Measurements from ENCODE around the gene HTRA3.

HTRA3 gene

DNA sequence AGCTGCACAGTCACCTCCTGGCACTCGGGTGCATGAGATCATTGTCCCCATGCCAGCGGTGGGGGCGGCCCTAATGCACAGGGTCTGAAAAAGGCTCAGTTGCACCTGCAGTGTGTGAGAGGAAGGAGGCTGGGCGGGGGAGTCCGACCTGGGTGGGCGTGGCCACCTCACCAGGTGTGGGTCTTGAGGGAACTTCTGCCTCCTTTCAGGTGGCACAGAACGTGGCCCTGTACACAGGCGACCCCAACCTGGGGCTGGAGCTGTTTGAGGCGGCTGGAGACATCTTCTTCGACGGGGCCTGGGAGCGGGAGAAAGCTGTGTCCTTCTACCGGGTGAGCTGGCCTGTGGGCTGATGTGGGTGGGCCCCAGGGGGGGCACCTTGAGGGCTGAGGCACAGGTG, 34.3 kb upstream of the HTRA3 start:
- no peak for DNase-seq

DNA sequence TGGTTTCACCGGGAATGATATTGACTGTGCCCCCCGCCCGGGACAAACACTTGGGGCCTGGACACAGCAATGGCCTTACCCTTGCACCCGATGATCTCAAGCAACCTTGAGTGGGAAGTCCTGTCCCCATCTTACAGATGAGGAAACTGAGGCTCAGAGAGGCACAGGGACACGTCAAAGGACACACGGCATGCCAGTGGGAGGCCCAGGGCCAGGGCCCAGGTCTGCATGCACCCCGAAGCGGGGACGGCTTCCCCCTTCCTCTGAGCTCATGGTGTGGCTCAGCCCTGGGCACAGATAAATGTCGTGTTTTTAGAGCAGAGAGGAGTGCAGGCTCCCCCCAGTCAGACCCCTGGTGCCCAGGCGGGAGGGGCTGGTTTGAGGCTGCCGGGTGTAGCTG, 33.9 kb upstream of the HTRA3 start:
- no peak for DNase-seq

DNA sequence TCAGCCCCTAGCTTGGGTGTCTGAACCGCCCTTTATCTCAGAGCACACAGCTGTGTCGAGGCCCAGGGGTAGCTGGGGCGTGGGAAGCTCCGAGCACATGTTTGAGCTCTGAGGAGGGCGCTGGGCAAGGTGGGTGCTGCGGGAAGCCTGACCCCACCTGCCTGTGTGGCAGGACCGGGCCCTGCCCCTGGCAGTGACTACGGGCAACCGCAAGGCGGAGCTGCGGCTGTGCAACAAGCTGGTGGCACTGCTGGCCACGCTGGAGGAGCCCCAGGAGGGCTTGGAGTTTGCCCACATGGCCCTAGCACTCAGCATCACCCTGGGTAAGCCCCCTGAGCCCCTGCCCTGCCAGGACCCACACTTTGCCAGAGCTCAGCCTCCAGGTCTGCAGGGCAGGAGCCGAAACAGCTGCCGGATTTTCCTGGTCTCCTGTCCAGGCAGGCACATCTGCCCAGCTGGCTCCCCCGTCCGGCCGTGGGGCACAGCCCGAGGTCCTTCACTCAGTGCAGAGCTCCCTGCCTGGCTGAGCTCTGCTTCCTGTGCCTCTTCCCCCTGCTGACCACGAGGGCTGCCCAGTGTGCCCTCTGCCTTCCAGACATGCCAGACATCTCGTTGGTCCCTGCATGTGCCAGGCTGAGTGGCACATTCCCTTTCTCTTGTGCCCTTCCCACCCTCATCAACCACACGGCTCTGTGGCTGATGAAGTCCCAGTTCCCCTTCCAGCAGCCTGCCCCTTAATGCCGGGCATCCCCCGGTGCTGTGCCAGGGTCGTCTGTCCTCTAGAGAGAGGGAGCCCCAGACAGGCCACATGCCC, 33.2 kb upstream of the HTRA3 start:
- DNase-seq, result no peak

DNA sequence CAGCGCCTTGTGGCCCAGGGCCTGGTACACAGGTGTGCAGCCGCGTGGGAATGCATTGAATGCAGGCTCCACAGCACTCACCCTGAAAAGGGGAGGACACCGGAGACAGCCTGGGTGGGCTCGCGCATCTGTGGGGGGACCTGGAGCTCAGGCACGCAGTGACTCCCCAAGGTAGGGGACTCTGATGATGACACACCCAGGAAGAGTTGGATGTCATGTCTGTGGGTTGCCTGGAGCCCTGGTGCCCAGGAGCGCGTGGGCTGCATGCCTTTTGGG, 32.7 kb upstream of the HTRA3 start:
- no peak for DNase-seq

DNA sequence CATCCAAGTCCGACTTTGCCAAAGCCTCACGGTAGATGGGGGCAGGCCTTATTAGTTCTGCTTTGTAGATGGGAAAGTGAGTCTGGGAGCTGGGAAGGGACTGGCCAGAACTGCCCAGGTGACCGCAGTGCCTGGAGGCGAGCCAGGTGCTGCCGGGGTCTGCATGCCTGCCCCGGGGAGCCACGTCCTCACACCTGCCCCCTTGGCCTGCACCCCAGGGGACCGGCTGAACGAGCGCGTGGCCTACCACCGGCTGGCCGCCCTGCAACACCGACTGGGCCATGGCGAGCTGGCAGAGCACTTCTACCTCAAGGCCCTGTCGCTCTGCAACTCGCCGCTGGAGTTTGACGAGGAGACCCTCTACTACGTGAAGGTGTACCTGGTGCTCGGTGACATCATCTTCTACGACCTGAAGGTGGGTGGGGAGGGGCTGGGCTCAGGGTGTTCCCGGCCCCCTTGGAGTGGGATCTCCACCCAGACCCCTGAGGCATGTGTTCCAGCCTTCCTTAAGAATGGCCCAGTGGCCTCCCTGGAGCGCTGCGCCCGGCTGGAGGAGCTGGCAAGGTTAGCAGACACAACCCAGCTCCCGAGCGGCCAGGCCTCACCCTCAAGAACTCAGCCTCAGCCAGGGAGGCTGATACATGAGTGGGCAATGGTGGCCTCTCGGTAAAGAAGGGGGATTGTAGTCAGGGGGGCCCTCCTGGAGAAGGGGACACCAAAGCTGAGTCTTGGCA, 32.1 kb upstream of the HTRA3 start:
- no peak for DNase-seq

DNA sequence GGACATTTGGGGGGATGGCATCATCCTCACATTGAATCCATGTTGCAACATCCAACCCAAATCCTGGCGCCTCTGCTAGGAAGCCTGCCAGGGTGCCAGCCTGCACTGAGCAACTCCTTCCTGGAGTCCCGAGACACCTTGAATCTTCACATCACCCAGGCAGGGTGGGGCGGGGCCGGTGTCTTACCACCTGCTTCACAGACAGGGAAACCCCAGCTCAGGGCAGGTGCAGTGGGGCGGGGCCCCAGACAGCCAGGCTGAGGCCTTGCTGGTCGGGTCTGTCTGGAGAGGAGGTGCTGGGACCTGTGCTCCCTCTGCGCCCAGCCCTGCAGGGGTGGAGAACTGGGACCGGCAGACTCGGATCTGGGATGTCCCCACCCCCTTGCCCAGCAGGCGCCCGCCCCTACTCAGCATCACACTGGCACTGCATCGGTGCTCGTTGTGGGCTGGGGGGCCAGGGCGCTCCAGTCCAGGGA, 31.5 kb upstream of the HTRA3 start:
- no peak for DNase-seq

DNA sequence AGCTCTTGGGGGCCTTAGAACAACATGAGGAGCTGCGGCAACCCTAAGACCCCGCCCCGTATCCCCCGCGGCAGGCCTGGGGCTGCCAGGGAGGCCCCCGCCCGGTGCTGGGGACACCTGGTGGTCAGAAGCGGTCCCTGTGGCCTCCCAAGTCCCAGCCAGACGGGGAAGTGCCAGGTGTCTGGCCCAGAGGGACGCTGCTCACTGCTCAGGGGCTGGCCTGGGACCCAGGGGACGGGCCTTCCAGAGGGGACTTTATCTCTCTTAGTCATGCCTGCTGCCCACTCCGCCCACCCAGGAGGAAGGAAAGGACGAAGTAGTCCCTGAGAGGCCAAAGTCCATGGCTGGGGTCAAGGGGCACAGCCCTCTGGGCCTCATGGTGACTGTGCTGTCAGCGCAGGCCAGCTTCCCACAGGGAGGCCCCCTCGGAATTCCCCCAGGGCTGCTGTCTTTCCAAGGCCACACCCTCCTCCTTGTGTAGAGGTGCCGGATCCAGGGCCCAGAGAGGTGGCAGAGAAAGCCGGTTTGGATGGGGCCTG, 31.0 kb upstream of the HTRA3 start:
- no peak for DNase-seq

DNA sequence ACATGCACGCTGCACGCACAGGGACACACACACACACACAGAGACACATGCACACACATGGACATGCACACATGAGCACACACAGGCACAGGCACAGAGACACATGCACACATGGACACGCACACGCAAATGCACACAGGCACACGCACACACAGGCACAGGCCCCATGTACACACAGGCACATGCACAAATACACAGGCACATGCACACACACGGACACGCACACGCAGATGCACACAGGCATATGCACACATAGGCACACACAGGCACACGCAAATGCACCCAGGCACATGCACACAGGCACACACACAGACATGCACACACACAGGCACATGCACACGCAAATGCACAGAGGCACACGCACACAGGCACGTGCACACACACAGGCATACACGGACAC, 30.3 kb upstream of the HTRA3 start:
- DNase-seq, result no peak

DNA sequence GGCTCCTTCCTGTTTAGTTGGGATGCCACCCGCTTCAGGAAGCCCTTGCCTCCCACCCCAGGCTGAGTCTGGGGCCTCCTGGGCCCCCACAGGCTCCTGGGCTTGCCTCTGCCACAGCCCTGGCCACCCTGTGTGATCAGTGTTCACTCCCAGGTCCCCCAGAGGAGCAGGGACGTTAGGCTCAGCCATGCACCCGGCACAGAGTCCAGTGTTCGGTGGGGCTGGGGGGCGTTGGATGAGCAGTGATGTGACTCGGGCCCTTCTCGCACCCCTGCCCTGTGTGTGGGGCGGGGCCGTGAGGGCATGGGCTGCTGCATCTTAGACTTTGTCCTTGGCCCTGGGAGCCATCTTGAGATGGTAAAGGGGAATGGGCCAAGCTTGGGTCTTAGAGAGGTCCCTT, 29.9 kb upstream of the HTRA3 start:
- no peak for DNase-seq

DNA sequence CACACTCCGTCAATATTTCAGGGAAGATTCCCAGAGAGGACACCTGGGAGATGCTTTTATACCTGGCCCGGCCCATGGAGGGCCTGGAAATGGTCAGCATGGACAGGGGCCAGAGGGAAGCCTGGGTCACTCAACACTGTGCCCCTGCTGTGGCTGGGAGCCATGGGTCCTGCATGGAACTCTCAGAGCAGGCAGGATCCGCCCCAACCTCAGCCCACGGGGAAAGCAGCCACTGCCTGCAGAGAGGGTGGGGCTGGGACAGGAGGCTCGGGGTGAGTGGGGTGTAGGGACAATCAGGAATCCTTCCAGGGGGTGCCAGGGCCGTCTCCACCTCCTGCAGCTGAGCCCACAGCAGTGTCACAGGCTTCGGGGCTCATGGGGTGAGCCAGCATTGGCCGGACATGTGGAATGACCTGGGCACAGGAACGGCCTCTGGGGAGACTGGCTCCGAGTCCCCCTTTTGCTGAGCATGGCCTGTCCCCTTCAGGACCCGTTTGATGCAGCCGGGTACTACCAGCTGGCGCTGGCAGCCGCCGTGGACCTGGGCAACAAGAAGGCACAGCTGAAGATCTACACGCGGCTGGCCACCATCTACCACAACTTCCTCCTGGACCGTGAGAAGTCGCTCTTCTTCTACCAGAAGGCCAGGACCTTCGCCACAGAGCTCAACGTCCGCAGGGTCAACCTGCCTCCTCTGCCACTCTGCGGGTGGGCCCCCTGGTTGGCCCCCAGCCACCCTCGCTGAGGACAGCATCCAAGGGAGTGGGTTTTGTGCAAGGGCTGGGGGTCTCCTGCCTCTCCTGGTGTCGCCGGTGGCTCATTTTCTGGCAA, 29.1 kb upstream of the HTRA3 start:
- no peak for DNase-seq

DNA sequence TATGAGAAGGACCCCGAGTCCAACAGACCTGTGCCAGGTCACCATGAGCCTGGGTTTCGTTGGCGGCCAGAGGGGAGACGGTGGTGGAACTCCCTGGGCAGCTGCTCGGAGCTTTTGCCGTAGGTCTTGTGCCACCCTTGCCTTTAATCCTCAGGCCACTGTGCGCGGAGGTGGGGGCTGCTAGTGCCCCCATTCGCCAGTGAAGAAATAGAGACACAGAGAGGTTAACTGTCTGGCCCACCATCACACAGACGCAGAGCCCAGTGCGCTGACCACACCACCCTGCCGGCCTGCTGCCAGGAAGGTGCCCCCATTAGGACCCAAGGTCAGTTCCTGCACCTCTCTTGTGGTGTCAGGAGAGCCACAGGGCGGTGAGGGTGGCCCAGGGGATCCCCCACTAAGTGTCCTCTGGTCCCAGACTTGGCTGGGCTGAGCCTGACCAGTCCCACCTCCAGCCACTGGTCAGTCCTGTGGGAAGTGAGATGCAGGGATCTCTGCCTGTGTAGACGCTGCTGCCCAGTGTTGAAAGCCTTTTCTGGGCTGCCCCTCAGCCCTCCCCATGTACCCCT, 28.3 kb upstream of the HTRA3 start:
- DNase-seq, result no peak

DNA sequence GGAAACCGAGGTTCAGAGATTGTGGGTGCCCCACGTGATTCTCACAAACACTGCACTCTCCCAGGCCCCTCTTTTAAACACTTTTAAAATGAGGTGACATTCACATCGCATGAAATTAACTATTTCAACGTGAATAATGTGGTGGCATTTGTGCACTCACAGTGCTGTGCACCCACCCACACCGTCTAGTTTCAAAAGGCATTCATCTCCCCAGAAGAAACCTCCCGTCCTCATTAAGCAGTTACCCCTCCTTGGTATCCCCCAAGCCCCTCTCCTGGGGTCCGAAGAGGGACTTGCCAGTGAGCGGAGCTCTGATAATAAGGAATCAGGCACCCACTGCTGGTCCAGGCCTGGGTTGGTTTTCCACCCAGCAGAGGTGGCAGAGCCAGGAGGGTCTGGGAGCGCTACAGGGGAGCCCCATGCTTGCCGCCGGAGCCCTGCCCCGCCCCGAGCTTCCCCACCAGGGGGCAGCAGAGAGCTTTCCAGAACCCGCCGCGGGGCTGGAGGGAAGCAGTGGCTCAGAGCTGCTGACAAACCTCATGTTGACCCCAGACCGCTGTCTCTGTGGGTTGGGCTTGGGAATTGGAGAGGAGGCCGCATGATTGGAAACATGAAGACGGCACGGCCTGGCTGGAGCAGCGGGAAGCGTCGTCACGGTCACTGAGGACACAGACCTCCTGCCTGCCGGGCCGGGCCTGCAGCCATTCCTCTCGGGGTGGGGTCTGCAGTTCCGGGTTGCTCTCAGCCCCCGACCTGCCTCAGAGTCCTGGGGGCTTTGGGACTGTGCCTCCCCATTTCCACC, 27.5 kb upstream of the HTRA3 start:
- DNase-seq, result peak; percentile 41

DNA sequence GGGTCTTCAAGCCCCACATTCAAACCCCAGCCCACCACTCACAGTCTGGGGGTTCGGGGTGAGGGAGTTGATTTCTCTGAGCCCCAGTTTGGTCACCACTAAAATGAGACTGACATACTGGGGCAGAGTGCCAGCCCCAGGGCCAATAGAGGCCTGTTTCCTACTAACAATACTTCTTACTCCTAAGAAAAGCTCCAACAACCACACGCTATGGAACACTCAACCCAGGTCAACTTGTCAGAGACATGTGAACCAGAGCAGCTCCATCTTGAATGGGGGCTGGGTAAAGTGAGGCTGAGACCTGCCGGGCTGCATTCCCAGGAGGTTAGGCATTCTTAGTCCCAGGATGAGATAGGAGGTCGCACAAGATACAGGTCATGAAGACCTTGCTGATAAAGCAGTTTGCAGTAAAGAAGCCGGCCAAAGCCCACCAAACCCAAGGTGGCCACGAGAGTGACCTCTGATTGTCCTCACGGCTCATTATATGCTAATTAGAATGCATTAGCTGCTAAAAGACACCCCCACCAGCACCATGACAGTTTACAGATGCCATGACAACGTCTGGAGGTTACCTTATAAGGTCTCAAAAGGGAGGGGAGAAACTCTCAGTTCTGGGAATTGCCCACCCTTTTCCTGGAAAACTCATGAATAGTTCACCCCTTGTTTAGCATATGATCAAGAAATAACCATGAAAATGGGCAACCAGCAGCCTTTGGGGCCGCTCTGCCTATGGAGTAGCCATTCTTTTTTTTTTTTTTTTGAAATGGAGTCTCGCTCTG, 26.6 kb upstream of the HTRA3 start:
- no peak for DNase-seq

DNA sequence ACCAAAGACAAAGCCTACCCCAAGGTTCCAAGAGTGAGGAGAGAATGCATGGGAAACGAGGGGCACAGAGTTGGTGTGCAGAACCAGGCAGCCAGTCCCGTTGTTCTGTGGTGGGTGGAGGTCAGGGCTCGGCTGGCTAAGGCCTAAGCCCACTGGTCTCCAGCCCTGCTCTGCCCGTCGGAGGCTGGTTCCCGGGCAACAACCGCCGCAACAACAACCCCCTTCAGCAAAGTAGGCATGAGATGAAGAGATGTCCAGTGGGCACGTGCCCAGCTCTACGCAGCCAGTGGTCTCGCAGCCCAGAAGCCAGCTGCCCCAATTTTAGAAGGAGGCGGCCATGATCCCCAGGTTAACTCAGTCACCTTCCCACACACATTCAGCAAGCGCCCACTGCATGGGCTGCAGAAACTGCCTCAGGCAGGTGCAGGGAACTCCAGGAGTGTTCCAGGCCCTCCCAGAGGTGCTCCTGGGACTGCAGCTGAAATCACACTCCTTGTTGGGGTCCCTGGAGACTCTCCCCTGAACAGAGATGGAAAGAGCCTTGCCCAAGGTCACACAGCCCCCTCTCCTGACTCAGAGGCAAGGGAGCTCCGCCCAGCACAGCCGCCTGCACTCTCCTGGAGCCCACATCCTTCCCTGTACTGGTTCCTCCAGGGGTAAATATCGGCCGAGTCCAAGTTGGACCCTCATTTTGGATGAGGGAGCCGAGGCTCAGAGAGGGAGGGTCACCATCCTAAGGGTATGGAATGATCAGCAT, 25.4 kb upstream of the HTRA3 start:
- no peak for DNase-seq

DNA sequence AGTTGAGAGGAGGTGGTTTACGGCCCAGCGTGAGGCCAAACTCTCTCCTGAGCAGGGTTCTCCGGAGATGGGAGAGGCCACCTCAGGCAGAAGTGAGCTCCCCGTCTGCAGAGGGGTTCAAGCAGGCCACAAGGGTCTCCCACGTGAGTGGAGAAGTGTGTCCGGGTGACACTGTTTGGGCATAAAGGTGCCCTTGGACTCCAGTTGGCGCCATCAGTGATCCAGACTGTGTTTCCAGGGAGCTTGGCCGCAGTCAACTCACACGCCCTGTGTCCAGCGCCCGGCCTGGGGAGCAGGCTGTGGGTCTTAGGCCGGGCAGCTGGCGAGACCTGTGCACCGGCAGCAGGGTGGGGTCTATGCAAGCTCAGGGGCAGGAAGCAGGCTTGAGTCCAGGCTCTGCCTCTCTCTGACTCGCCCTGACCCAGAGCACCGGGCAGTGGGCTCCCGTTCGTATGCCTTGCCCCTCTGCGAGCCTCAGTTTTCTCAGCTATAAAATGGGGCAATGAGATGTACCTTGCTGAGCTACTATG, 24.6 kb upstream of the HTRA3 start:
- DNase-seq, result no peak

DNA sequence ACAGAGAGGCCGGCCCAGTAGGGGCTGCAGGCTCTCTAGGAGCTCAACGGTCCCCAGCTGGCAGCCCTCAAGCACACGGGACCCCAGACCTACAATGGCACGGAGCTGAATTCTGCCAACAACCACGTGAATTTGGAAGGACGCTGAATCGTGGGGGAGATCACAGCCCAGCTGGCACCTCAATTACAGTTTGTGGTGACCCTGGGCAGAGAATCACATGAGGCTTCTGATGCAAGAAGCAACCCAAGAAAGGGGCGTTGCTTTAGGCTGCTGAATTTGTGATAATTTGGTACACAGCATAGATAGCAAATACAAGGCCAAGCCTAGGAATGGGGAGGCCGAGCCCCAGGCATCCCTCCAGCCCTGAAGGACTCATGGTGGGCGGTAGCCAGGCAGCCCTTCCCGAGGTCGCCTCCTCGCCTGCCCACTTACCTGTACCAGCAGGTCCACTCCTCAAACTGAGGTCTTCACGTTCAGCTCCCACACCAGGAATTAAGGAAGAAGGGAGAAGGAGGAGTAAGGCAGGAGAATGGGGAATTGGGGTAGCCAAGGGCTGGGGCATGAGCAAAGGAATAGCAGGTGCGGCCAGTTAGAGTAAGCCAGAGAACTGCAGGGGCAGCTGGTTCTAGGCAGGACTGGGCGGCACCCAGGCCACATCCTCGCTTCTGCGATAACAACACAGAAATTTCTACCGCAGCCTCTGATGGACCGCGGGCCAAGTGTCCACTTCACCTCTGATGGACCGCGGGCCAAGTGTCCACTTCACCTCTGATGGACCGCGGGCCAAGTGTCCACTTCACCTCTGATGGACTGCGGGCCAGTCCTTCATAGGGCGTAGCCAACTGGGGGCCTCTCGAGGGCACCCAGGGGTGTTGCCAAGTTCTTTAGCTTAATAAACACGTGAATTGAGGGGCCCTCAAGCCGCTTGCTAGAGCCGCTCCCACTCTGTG, 23.4 kb upstream of the HTRA3 start:
- DNase-seq, result no peak

DNA sequence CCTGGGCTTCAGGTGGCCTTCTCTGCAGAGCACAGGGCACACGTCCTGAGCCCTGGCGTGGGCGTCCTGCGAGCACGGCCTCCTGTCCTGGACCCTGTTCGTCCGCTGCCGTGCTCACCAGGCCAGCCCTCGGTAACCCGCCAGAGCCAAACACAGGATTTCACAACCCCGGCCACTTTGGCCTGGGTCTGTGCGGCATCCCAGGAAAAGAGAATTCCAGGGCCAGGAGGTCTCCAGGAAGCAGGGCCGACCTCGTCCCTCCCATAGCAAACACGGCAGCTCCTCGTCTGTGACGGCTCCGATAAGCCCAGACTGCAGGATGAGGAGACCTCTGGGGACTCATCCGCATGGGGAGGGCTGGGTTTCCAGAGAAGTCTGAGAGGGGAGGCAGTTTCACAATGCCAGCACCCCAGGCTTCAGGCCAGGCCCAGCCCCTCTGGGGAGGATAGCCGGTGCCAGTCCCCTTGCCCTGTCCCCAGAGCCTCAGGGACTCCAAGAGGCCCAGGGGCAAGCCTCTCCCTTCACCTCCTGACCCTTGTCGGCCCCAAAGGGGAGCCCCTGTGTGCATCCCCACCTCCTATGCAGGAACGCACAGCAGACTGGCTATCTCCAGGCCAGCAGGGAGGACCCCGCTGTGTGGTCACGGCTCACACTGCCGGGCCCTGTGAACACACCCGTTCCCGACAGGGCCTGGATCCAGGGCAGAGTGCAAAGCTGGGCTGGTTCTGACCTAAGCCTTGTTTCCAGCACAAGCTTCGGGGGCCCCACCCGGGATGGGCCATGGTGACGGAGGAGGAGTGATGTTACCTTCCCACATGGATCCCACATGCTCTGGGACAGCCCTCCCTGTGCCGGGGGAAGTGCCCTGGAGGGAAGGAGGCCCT, 22.3 kb upstream of the HTRA3 start:
- no peak for DNase-seq

DNA sequence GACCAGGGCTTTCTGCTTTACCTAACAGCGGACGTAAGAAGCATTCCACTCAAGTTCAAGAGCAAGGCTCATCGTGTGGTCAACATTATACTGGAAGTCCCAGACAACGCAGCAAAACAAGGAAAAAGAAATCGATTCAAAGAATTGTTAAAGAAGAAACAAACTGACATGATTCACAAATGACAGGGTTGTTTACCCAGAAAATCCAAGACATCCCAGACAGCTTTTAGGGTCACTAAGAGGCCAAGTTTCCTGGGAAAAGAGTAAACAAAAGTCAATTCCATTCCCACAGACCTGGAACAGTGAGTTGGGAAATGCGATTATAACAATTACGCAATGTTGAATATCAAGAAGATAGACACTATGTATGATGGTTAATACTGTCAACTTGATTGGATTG, 21.5 kb upstream of the HTRA3 start:
- no peak for DNase-seq
